Measurements from ENCODE around the gene ST7L. TPM values are rescaled to one million over a fixed set of nuclear protein-coding genes. Genes with fewer than 3 reads are reported as not detected.

Gene ST7L, protein sequence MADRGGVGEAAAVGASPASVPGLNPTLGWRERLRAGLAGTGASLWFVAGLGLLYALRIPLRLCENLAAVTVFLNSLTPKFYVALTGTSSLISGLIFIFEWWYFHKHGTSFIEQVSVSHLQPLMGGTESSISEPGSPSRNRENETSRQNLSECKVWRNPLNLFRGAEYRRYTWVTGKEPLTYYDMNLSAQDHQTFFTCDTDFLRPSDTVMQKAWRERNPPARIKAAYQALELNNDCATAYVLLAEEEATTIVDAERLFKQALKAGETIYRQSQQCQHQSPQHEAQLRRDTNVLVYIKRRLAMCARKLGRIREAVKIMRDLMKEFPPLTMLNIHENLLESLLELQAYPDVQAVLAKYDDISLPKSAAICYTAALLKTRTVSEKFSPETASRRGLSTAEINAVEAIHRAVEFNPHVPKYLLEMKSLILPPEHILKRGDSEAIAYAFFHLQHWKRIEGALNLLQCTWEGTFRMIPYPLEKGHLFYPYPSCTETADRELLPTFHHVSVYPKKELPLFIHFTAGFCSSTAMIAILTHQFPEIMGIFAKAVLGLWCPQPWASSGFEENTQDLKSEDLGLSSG
- 10 to 100 TPM in 3 of 4 donors, 1 to 10 TPM in 1; 9.4 to 25.0 (median 12.4) TPM for total RNA-seq

DNA sequence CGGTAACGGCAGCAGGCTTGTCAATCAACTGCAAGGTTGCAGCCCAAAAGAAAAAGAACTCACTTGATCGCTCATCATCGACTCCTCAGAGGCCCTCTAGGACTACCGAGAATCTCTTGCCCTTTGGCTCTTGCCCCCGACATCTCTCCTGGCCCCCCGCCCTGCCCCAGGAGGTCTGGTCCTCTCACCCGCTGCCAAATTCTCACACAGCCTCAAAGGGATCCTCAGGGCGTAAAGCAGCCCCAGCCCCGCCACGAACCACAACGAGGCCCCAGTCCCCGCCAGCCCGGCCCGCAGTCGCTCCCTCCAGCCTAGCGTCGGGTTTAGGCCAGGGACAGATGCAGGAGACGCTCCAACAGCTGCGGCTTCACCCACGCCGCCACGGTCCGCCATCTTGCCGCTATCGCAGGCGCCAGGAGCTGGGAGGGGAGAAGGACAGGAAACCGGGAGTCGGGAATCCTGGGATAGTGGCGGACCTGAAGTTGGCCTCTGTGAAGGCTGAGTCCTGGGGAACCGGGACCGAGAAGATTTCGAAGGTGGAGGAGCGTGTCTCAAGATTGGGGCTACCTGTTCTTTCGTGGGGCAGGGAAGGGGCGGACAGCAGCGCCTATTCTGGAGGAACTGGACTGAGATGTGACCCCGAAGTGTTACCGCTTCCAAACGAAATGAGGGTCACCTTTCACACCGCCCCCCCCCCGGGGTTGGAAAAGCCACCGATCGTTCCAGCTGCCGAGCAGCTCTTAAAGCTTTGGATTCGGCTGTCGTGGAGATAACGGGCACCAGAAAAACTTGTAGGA lies at the start of gene ST7L:
ST7L (minus strand) TSS at position 421 of the 797 bp plus-strand sequence; CDS start at position 393, 28 bp downstream.
- peak; percentile 9 for DNase-seq
- peaks cover 6 to 69% (median 29%) of the 10 kb centered on the region in 3 donors for H3K4me1 ChIP-seq
- 0 to 1% methylated on average over 15 to 17 of the region's 48 CpGs for WGBS, 2 donors
- H3K9me3 ChIP-seq = no peaks in the 10 kb centered on the region
- TF ChIP-seq, protein P1, sequence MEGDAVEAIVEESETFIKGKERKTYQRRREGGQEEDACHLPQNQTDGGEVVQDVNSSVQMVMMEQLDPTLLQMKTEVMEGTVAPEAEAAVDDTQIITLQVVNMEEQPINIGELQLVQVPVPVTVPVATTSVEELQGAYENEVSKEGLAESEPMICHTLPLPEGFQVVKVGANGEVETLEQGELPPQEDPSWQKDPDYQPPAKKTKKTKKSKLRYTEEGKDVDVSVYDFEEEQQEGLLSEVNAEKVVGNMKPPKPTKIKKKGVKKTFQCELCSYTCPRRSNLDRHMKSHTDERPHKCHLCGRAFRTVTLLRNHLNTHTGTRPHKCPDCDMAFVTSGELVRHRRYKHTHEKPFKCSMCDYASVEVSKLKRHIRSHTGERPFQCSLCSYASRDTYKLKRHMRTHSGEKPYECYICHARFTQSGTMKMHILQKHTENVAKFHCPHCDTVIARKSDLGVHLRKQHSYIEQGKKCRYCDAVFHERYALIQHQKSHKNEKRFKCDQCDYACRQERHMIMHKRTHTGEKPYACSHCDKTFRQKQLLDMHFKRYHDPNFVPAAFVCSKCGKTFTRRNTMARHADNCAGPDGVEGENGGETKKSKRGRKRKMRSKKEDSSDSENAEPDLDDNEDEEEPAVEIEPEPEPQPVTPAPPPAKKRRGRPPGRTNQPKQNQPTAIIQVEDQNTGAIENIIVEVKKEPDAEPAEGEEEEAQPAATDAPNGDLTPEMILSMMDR (IDR thresholded peaks at IDR 0.05) = peak in 1 of 6 experiments; percentile 4
- no peak for TF ChIP-seq POLR2A (IDR thresholded peaks at IDR 0.05)
- H3K27ac ChIP-seq = peak within 1 kb of the TSS; percentile 98 to 100 (median 99)
- peaks cover 0 to 21% (median 0%) of the 10 kb centered on the region in 3 donors for H3K36me3 ChIP-seq
- H3K27me3 ChIP-seq = no peaks in the 10 kb centered on the region
- H3K4me3 ChIP-seq = peak within 1 kb of the TSS; percentile 85 to 98 (median 92)
- intact Hi-C loops (cut with DNase I) = loop anchor here (2.0 to 5.0 kb wide), 3 partner anchors 88 to 222 kb away; partner anchors contain the start of genes CTTNBP2NL and RHOC

DNA sequence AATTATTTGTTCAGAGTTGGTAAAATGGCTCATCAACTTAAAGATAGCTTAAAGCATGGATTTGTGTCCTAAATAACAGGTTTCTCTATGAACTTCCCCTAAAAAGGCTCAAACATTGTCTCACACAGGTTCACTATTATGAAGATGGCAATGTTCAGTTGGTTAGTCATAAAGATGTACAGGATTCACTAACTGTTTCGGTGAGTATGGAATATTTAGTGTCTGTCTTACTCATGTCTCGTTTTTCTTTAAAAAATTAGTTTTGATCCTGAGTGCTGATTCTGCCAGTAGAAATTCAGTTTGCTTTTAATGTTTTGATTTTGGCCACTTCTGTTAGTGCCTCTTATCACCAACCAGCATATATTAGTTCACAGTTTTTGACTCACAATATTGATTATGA lies 48.0 kb upstream of the ST7L start:
- no peaks in the 10 kb centered on the region for H3K27me3 ChIP-seq
- H3K4me3 ChIP-seq = no peak overlapping the region
- no peak for DNase-seq
- H3K36me3 ChIP-seq = peaks cover 3 to 100% (median 22%) of the 10 kb centered on the region in 3 donors
- intact Hi-C loops (cut with DNase I) = no loop called here
- H3K4me1 ChIP-seq = no peaks in the 10 kb centered on the region
- no peaks in the 10 kb centered on the region for H3K9me3 ChIP-seq
- TF ChIP-seq, protein P1 (IDR thresholded peaks at IDR 0.05) = no peak
- no peak for TF ChIP-seq POLR2A (IDR thresholded peaks at IDR 0.05)
- no peak overlapping the region for H3K27ac ChIP-seq
- WGBS, 2 donors = 81 to 88% methylated on average over 2 of the region's 2 CpGs

DNA sequence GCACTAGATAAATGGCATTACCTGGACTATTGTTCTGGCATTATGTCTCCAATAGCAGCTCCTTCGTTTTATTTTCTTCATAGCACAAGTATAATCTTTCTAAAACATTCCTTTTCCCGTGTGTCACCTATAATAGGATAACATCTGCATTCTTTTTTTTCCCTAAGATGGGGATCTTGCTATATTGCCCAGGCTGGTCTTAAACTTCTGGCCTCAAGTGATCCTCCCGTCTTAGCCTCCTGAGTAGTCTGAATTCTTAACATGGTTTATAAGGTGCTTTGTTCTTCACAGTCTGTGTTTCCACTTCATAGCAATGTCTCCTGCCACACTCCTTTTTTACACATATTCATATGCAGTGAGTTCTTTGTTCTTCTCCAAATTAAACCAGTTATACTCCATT lies 46.9 kb upstream of the ST7L start:
- Histone ChIP-seq H3K4me3 (no peak overlapping the region), H3K9me3 (no peaks in the 10 kb centered on the region), H3K36me3 (peaks cover 3 to 100% (median 21%) of the 10 kb centered on the region in 3 donors), H3K27ac (no peak overlapping the region), H3K27me3 (no peaks in the 10 kb centered on the region), H3K4me1 (no peaks in the 10 kb centered on the region)
- intact Hi-C loops (cut with DNase I) = no loop called here
- no peak for TF ChIP-seq POLR2A (IDR thresholded peaks at IDR 0.05)
- TF ChIP-seq, protein P1 (IDR thresholded peaks at IDR 0.05) = no peak
- DNase-seq = no peak
- 86 to 94% methylated on average over 3 of the region's 3 CpGs for WGBS, 2 donors

DNA sequence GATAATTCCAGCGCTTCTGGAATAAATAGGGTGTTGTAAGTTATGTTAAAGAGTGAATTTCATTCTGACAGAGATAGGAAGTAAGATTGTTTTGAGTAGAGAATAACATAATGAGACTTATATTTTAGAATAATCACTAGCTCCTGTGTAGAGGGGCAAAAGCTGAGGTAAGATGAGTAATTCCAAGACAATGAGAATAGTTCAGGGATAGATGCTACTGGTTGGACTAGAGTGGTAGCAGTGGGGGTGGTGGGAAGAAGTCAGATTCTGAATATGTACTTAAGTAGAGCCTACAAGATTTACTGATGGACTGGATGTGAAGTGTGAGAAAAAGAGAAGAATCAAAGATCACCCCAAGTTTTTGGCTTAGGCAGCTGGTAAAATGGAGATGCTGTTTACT lies 32.3 kb upstream of the ST7L start:
- Histone ChIP-seq H3K4me1 (peaks cover 0 to 2% (median 1%) of the 10 kb centered on the region in 3 donors), H3K4me3 (no peak overlapping the region), H3K27me3 (no peaks in the 10 kb centered on the region), H3K36me3 (peaks cover 0 to 89% (median 11%) of the 10 kb centered on the region in 3 donors), H3K27ac (no peak overlapping the region), H3K9me3 (no peaks in the 10 kb centered on the region)
- DNase-seq = no peak
- intact Hi-C loops (cut with DNase I) = no loop called here
- 93 to 100% methylated on average over 1 of the region's 1 CpG for WGBS, 2 donors
- TF ChIP-seq, protein P1 (IDR thresholded peaks at IDR 0.05) = no peak
- TF ChIP-seq POLR2A (IDR thresholded peaks at IDR 0.05) = no peak
